ENCODE measurements around the gene C3orf20.

The C3orf20 gene

GRCh38 chr3:14700891-14701290, 25.9 kb downstream of the C3orf20 start:
- Histone ChIP-seq H3K4me1 (ENCODE audit: control insufficient read depth, insufficient read depth, low read length) (no peaks in the 10 kb centered on the region), H3K27me3 (ENCODE audit: control insufficient read depth, insufficient read depth, low read length) (no peaks in the 10 kb centered on the region), H3K27ac (ENCODE audit: low read depth, low read length) (no peak overlapping the region), H3K9me3 (ENCODE audit: control insufficient read depth, insufficient read depth, low read length) (no peaks in the 10 kb centered on the region), H3K36me3 (ENCODE audit: control insufficient read depth, insufficient read depth, low read length) (no peaks in the 10 kb centered on the region), H3K4me3 (ENCODE audit: low read depth, low read length) (no peak overlapping the region), H3K9ac (ENCODE audit: low read depth, low read length) (no peak overlapping the region)

GRCh38 chr3:14701676-14702075, 26.7 kb downstream of the C3orf20 start:
- no peaks in the 10 kb centered on the region for H3K9me3 ChIP-seq (ENCODE audit: control insufficient read depth, insufficient read depth, low read length)
- no peaks in the 10 kb centered on the region for H3K4me1 ChIP-seq (ENCODE audit: control insufficient read depth, insufficient read depth, low read length)

GRCh38 chr3:14703128-14703750, 28.3 kb downstream of the C3orf20 start:
- H3K27ac ChIP-seq (ENCODE audit: low read depth, low read length), result no peak overlapping the region

More at GRCh38 chr3:14701676-14702075, 26.7 kb downstream of the C3orf20 start:
- Histone ChIP-seq H3K9ac (ENCODE audit: low read depth, low read length) (no peak overlapping the region), H3K27me3 (ENCODE audit: control insufficient read depth, insufficient read depth, low read length) (no peaks in the 10 kb centered on the region), H3K4me3 (ENCODE audit: low read depth, low read length) (no peak overlapping the region), H3K27ac (ENCODE audit: low read depth, low read length) (no peak overlapping the region), H3K36me3 (ENCODE audit: control insufficient read depth, insufficient read depth, low read length) (no peaks in the 10 kb centered on the region)

GRCh38 chr3:14703791-14704190, 28.9 kb downstream of the C3orf20 start:
- Histone ChIP-seq H3K27me3 (ENCODE audit: control insufficient read depth, insufficient read depth, low read length) (no peaks in the 10 kb centered on the region), H3K9me3 (ENCODE audit: control insufficient read depth, insufficient read depth, low read length) (no peaks in the 10 kb centered on the region), H3K4me1 (ENCODE audit: control insufficient read depth, insufficient read depth, low read length) (no peaks in the 10 kb centered on the region), H3K9ac (ENCODE audit: low read depth, low read length) (no peak overlapping the region), H3K4me3 (ENCODE audit: low read depth, low read length) (no peak overlapping the region), H3K36me3 (ENCODE audit: control insufficient read depth, insufficient read depth, low read length) (no peaks in the 10 kb centered on the region), H3K27ac (ENCODE audit: low read depth, low read length) (no peak overlapping the region)

More at GRCh38 chr3:14703128-14703750, 28.3 kb downstream of the C3orf20 start:
- Histone ChIP-seq H3K27me3 (ENCODE audit: control insufficient read depth, insufficient read depth, low read length) (no peaks in the 10 kb centered on the region), H3K36me3 (ENCODE audit: control insufficient read depth, insufficient read depth, low read length) (no peaks in the 10 kb centered on the region), H3K9me3 (ENCODE audit: control insufficient read depth, insufficient read depth, low read length) (no peaks in the 10 kb centered on the region), H3K9ac (ENCODE audit: low read depth, low read length) (no peak overlapping the region), H3K4me1 (ENCODE audit: control insufficient read depth, insufficient read depth, low read length) (no peaks in the 10 kb centered on the region), H3K4me3 (ENCODE audit: low read depth, low read length) (no peak overlapping the region)

- H3K27me3 ChIP-seq (ENCODE audit: control insufficient read depth, insufficient read depth, low read length), result no peaks in the 10 kb centered on the region
- no peak overlapping the region for H3K4me3 ChIP-seq (ENCODE audit: low read depth, low read length)
- no peaks in the 10 kb centered on the region for H3K4me1 ChIP-seq (ENCODE audit: control insufficient read depth, insufficient read depth, low read length)
- no peak overlapping the region for H3K9ac ChIP-seq (ENCODE audit: low read depth, low read length)
- H3K9me3 ChIP-seq (ENCODE audit: control insufficient read depth, insufficient read depth, low read length), result no peaks in the 10 kb centered on the region
- H3K36me3 ChIP-seq (ENCODE audit: control insufficient read depth, insufficient read depth, low read length), result no peaks in the 10 kb centered on the region
- no peak overlapping the region for H3K27ac ChIP-seq (ENCODE audit: low read depth, low read length)
These were observed 31.2 kb downstream of the C3orf20 start for GRCh38 chr3:14706096-14706495.

GRCh38 chr3:14716591-14716990, 41.6 kb downstream of the C3orf20 start:
- H3K4me3 ChIP-seq (ENCODE audit: low read depth, low read length), result no peak overlapping the region
- H3K9me3 ChIP-seq (ENCODE audit: control insufficient read depth, insufficient read depth, low read length), result no peaks in the 10 kb centered on the region
- H3K27ac ChIP-seq (ENCODE audit: low read depth, low read length), result no peak overlapping the region
- no peaks in the 10 kb centered on the region for H3K27me3 ChIP-seq (ENCODE audit: control insufficient read depth, insufficient read depth, low read length)
- no peak overlapping the region for H3K9ac ChIP-seq (ENCODE audit: low read depth, low read length)
- H3K36me3 ChIP-seq (ENCODE audit: control insufficient read depth, insufficient read depth, low read length), result no peaks in the 10 kb centered on the region
- H3K4me1 ChIP-seq (ENCODE audit: control insufficient read depth, insufficient read depth, low read length), result no peaks in the 10 kb centered on the region

- H3K27me3 ChIP-seq (ENCODE audit: control insufficient read depth, insufficient read depth, low read length), result no peaks in the 10 kb centered on the region
- no peaks in the 10 kb centered on the region for H3K36me3 ChIP-seq (ENCODE audit: control insufficient read depth, insufficient read depth, low read length)
These were observed 42.4 kb downstream of the C3orf20 start for GRCh38 chr3:14717307-14717706.

GRCh38 chr3:14718539-14718938, 43.6 kb downstream of the C3orf20 start:
- Histone ChIP-seq H3K27ac (ENCODE audit: low read depth, low read length) (no peak overlapping the region), H3K27me3 (ENCODE audit: control insufficient read depth, insufficient read depth, low read length) (no peaks in the 10 kb centered on the region), H3K4me3 (ENCODE audit: low read depth, low read length) (no peak overlapping the region), H3K4me1 (ENCODE audit: control insufficient read depth, insufficient read depth, low read length) (no peaks in the 10 kb centered on the region), H3K9ac (ENCODE audit: low read depth, low read length) (no peak overlapping the region), H3K36me3 (ENCODE audit: control insufficient read depth, insufficient read depth, low read length) (no peaks in the 10 kb centered on the region), H3K9me3 (ENCODE audit: control insufficient read depth, insufficient read depth, low read length) (no peaks in the 10 kb centered on the region)

More at GRCh38 chr3:14717307-14717706, 42.4 kb downstream of the C3orf20 start:
- Histone ChIP-seq H3K4me1 (ENCODE audit: control insufficient read depth, insufficient read depth, low read length) (no peaks in the 10 kb centered on the region), H3K9ac (ENCODE audit: low read depth, low read length) (no peak overlapping the region), H3K27ac (ENCODE audit: low read depth, low read length) (no peak overlapping the region), H3K9me3 (ENCODE audit: control insufficient read depth, insufficient read depth, low read length) (no peaks in the 10 kb centered on the region), H3K4me3 (ENCODE audit: low read depth, low read length) (no peak overlapping the region)

GRCh38 chr3:14719006-14719405, 44.1 kb downstream of the C3orf20 start:
- Histone ChIP-seq H3K36me3 (ENCODE audit: control insufficient read depth, insufficient read depth, low read length) (no peaks in the 10 kb centered on the region), H3K4me3 (ENCODE audit: low read depth, low read length) (no peak overlapping the region), H3K4me1 (ENCODE audit: control insufficient read depth, insufficient read depth, low read length) (no peaks in the 10 kb centered on the region), H3K9ac (ENCODE audit: low read depth, low read length) (no peak overlapping the region), H3K27me3 (ENCODE audit: control insufficient read depth, insufficient read depth, low read length) (no peaks in the 10 kb centered on the region), H3K27ac (ENCODE audit: low read depth, low read length) (no peak overlapping the region), H3K9me3 (ENCODE audit: control insufficient read depth, insufficient read depth, low read length) (no peaks in the 10 kb centered on the region)

GRCh38 chr3:14721126-14721864, 46.4 kb downstream of the C3orf20 start:
- no peak overlapping the region for H3K27ac ChIP-seq (ENCODE audit: low read depth, low read length)
- H3K4me1 ChIP-seq (ENCODE audit: control insufficient read depth, insufficient read depth, low read length), result no peaks in the 10 kb centered on the region
- H3K4me3 ChIP-seq (ENCODE audit: low read depth, low read length), result no peak overlapping the region
- H3K27me3 ChIP-seq (ENCODE audit: control insufficient read depth, insufficient read depth, low read length), result no peaks in the 10 kb centered on the region
- H3K9ac ChIP-seq (ENCODE audit: low read depth, low read length), result no peak overlapping the region
- no peaks in the 10 kb centered on the region for H3K36me3 ChIP-seq (ENCODE audit: control insufficient read depth, insufficient read depth, low read length)
- no peaks in the 10 kb centered on the region for H3K9me3 ChIP-seq (ENCODE audit: control insufficient read depth, insufficient read depth, low read length)

- H3K4me1 ChIP-seq (ENCODE audit: control insufficient read depth, insufficient read depth, low read length), result no peaks in the 10 kb centered on the region
- H3K9me3 ChIP-seq (ENCODE audit: control insufficient read depth, insufficient read depth, low read length), result no peaks in the 10 kb centered on the region
- no peak overlapping the region for H3K4me3 ChIP-seq (ENCODE audit: low read depth, low read length)
- H3K36me3 ChIP-seq (ENCODE audit: control insufficient read depth, insufficient read depth, low read length), result no peaks in the 10 kb centered on the region
- H3K27ac ChIP-seq (ENCODE audit: low read depth, low read length), result no peak overlapping the region
- no peaks in the 10 kb centered on the region for H3K27me3 ChIP-seq (ENCODE audit: control insufficient read depth, insufficient read depth, low read length)
- H3K9ac ChIP-seq (ENCODE audit: low read depth, low read length), result no peak overlapping the region
These were observed 50.1 kb downstream of the C3orf20 start for GRCh38 chr3:14725013-14725412.
